HG02623 (cell line): ENCODE results near the gene PRR4.

Source experiments
- ATAC-seq: cut with Tn5 transposase; IDR thresholded peaks from one replicate; pipeline ENCODE4 v1.9.1; 2021; ENCODE audit warnings: moderate library complexity; ENCODE audit not compliant: unreplicated experiment

The PRR4 gene

DNA sequence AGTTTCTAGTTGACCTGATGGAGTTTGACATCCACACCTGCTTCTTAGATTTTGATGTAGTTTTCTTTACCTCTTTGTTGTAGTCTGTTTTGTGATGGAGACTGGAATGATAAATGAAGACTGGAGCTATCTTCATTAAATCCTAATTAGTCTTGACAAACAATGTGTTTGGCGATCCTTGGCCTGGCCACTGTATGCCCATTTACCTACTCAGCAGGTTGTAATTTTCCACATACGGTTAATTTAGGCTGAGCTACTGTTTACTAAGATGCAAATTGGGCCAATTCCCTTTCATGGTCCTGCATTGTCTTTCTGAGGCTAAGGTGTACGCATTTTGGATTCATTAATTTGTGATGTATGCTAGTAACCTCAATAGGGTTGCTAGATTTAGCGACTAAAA, 46.7 kb downstream of the PRR4 start, which contains the start of gene TAS2R7:
TSS of gene TAS2R7 (minus strand) at position 41 of the 400 bp plus-strand sequence. CDS start 57 bp downstream, outside the sequence.
- ATAC-seq, result no peak

DNA sequence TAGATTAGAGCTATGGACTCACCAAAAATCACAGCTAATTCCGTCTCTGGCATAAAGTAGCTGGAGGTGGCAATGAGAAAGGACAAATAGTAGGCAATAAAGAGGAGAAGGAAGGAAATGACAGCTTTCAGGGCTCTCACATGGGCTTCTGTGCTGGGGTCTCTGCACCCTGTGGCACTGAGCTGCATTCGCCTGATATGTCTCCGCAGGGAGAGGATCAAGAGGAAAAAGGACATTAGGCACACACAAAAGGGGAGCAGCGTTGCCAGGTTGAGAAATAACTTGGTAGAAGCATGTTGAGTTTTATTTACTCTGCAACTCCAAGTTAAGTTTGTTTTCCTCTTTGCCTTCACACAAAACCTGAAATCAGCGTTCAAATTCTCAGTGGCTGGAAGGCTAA, 47.5 kb downstream of the PRR4 start:
- ATAC-seq, result no peak
